Coronary artery (tissue), 2 donors: ENCODE measurements around the gene SPOCD1.

Source experiments
- DNase-seq: peaks from one replicate; pipeline ENCODE4 v3.0.0-alpha.2; 2017; ENCODE audit warnings: low spot score
- H3K27ac ChIP-seq, 2 donors: fragments of 200-600 bp; sonication (generic); one replicate each; pipeline ENCODE4 v1.5.1; 2016 to 2019
- H3K4me3 ChIP-seq: fragments of 200-600 bp; sonication (generic); 2 replicates; pipeline ENCODE4 v1.5.1; 2016; ENCODE audit warnings: mild to moderate bottlenecking, moderate library complexity
- TF ChIP-seq, protein P1 (sequence below): fragments of 200-600 bp; sonication (generic); IDR thresholded peaks from one replicate; pipeline ENCODE4 v1.5.1; 2019; ENCODE audit warnings: antibody characterized with exemption

SPOCD1 gene

DNA sequence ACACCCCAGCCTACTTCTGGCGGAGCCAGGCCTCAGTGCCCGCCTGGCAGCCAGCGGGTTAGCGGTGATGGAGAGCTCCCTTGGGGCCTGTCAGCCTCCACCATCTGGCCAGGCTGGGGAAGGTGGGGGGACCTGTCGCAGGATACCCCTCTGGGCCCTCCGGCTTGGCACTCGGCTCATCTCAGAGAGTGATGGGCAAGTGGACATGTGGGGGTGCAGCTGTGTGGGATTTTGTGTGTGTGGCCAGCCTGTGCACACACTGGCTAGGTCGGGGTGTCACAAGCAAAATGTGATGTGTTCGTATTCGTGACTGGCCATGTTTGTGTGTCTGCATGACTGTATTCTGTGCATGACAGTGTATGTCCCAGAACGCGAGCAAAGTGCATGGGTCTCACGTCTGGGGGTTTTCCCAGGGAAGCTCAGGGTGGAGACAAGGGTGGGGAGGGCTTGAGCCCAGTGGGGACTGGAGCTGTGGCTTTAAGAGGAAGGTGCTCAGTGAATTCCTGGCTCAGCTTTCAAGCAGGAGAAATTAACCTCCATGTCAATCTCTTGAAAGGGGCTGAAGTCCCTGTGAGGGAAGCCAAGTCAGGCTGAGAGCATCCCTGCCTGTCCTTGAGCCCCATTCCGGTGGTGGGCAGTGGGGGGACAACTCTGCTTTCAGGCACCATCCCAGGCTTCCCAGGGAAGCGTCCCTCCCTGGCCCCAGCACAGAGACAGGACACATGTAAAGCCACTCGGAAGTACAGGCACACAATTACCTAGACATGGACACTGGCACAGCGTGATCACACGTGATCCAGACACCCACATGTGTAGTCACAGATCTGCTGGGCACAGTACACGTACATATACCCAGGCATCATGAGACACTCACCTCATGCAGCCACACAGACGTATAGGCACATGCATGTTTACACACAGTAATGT is 30.5 kb downstream of the SPOCD1 start:
- DNase-seq = peak; percentile 65
- TF ChIP-seq, protein P1, sequence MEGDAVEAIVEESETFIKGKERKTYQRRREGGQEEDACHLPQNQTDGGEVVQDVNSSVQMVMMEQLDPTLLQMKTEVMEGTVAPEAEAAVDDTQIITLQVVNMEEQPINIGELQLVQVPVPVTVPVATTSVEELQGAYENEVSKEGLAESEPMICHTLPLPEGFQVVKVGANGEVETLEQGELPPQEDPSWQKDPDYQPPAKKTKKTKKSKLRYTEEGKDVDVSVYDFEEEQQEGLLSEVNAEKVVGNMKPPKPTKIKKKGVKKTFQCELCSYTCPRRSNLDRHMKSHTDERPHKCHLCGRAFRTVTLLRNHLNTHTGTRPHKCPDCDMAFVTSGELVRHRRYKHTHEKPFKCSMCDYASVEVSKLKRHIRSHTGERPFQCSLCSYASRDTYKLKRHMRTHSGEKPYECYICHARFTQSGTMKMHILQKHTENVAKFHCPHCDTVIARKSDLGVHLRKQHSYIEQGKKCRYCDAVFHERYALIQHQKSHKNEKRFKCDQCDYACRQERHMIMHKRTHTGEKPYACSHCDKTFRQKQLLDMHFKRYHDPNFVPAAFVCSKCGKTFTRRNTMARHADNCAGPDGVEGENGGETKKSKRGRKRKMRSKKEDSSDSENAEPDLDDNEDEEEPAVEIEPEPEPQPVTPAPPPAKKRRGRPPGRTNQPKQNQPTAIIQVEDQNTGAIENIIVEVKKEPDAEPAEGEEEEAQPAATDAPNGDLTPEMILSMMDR = no peak
- H3K4me3 ChIP-seq = no peak overlapping the region
- no peak overlapping the region for H3K27ac ChIP-seq

DNA sequence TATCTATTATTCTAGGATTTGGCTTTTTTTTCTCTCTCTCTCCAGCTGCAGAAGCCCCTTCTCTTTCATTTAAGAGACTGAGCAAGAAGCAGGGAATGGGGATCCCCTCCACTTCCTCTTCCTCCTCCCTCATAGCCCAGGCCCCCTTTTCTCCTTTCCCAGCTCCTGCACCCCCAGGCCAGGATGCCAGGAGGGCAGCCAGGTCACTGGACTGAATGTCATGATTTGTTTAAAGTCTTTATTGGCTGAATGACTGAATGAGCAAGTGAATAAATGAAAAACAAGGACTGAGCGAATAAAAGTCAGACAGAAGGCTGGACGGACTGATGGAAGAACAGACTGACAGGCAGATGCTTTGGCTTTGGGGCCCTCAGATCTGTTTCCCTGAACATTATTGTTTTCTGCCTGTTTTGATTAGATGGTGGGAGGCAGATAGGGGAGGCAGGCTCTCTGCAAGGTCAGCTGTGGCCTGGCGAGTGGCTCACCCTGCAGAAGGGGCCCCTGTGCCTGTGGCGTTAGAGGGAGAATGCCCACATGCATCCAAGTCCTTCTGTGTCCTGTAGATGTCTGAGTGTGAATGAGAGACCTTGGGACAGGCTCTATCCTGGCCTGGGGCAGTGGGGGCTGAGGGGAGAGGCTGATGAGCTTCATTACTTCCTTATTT is 31.3 kb downstream of the SPOCD1 start:
- TF ChIP-seq, protein P1 = no peak
- DNase-seq = peak; percentile 64
- Histone ChIP-seq H3K4me3 (no peak overlapping the region), H3K27ac (no peak overlapping the region)

- TF ChIP-seq, protein P1 = no peak
- Histone ChIP-seq H3K27ac (no peak overlapping the region), H3K4me3 (no peak overlapping the region)
- DNase-seq = no peak
Observed at GRCh38 chr1:31783846-31784245, 32.0 kb downstream of the SPOCD1 start.

- no peak for DNase-seq
- no peak overlapping the region for H3K27ac ChIP-seq
- no peak overlapping the region for H3K4me3 ChIP-seq
- TF ChIP-seq, protein P1 = no peak
Observed at GRCh38 chr1:31782421-31783410, 33.1 kb downstream of the SPOCD1 start.

DNA sequence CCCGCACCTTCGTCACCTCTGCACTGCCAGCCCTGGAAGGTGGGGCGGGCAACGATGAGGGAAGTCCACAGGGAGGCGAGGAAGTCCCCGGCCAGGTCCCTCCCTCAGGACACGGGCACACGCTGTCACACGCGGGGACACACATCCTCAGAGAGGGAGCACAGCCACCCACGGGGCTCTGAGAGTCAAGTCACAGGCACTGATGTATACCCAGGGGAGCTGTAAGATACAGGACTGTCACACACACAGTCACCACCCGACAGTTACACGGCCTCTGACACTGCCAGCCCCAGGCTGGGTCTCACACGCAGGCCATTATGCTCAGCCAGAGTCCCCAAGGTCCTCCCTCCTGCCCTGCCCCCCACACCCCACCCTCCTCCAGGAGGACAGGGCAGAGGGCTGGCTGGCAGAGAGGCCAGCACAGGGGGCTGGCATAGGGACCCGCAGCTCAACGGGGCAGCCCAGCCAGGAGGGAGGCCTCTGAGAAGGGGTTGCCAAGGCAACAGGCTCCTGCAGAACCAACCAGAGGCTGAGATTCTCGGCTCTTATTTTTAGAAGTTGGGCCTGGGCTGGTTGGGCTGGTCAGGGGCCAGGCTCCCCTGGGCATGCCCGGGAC is 34.0 kb downstream of the SPOCD1 start:
- Histone ChIP-seq H3K27ac (no peak overlapping the region), H3K4me3 (no peak overlapping the region)
- DNase-seq = no peak
- TF ChIP-seq, protein P1 = no peak

GRCh38 chr1:31781138-31781755 is 34.6 kb downstream of the SPOCD1 start:
- Histone ChIP-seq H3K27ac (no peak overlapping the region), H3K4me3 (no peak overlapping the region)
- TF ChIP-seq, protein P1 = no peak
- DNase-seq = no peak
